GM12872 (cell line): Measurements from ENCODE around the gene COL1A2.

Source experiments
- TF ChIP-seq, protein P1 (sequence below): IDR thresholded peaks from 3 replicates; pipeline ENCODE4 v1.5.1; 2011; ENCODE audit warnings: low read depth, mild to moderate bottlenecking, low read length, moderate library complexity; ENCODE audit not compliant: insufficient read depth

COL1A2 gene

DNA sequence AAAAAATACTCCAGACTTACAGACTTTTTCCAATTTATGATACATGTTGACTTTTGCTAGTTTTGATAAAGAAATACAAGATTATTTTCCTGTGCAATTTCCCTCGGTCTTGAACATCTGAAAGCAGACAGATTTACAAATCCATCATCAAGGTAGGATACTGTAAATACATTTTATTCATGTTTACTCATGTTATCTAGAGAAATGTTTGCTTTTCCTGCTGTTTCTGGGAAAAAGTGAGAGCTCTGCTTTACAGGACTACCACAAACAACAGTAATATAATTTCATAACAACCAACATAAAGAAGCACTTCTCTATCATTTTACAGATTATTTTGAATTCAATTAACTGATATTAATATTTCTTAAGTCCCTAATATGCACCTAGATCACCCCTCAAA, 83.2 kb downstream of the COL1A2 start:
- TF ChIP-seq, protein P1, sequence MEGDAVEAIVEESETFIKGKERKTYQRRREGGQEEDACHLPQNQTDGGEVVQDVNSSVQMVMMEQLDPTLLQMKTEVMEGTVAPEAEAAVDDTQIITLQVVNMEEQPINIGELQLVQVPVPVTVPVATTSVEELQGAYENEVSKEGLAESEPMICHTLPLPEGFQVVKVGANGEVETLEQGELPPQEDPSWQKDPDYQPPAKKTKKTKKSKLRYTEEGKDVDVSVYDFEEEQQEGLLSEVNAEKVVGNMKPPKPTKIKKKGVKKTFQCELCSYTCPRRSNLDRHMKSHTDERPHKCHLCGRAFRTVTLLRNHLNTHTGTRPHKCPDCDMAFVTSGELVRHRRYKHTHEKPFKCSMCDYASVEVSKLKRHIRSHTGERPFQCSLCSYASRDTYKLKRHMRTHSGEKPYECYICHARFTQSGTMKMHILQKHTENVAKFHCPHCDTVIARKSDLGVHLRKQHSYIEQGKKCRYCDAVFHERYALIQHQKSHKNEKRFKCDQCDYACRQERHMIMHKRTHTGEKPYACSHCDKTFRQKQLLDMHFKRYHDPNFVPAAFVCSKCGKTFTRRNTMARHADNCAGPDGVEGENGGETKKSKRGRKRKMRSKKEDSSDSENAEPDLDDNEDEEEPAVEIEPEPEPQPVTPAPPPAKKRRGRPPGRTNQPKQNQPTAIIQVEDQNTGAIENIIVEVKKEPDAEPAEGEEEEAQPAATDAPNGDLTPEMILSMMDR, result no peak

DNA sequence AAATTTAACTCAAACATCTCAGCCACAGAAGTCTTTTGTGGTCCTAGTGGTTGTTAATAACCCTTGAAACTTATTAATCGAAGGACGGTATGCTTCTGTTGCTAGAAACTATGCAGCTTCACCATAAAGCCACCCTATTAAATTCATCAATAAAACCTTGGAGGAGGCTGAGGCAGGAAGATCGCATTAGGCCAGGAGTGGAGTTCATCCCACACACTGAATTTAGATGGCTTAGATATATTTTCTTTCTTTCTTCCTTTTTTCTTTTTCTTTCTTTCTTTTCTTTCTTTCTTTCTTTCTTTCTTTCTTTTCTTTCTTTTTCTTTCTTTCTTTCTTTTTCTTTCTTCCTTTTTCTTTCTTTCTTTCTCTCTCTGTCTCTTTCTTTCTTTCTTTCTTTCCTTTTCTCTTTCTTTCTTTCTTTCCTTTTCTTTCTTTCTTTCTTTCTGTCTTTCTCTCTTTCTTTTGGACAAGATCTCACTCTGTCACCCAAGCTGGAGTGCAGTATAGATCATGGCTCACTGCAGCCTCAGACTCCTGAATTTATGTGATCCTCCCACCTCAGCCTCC, 84.0 kb downstream of the COL1A2 start:
- TF ChIP-seq, protein P1, result no peak
